K562 (cell line): ENCODE data around the gene HPD. TPM values are rescaled to one million over a fixed set of nuclear protein-coding genes. Genes with fewer than 3 reads are reported as not detected.

ENCODE experiments used
- BACH1 ChIP-seq: fragments of 200-800 bp; sonication (Bioruptor generic); IDR thresholded peaks from 2 replicates; pipeline ENCODE4 v1.6.1; 2016; ENCODE audit warnings: missing genetic modification characterization, missing compliant biosample characterization
- CC2D1A ChIP-seq: fragments of 450-650 bp; IDR thresholded peaks from 2 replicates; pipeline ENCODE4 v1.6.1; 2017; ENCODE audit warnings: mild to moderate bottlenecking
- CEBPB ChIP-seq: fragments of 450-650 bp; IDR thresholded peaks from 2 replicates; pipeline ENCODE4 v1.6.1; 2016; ENCODE audit warnings: missing genetic modification characterization, missing compliant biosample characterization
- EZH2 ChIP-seq: IDR thresholded peaks from 2 replicates; pipeline ENCODE4 v1.6.1; 2012; ENCODE audit warnings: low read depth, mild to moderate bottlenecking, inconsistent platforms, low read length, borderline replicate concordance
- FOXM1 ChIP-seq, 2 experiments: fragments of 450-650 bp in 1 of 2; sonication (generic) in 1 of 2; formaldehyde crosslinking in 1 of 2; IDR thresholded peaks; 2 replicates each; pipeline versions ENCODE4 v1.6.1 to v1.9.0; 2017 to 2022; ENCODE audit warnings: low read depth in 2 of 2, mild to moderate bottlenecking in 2 of 2, missing genetic modification reagents in 1 of 2, moderate library complexity in 1 of 2
- HDAC2 ChIP-seq: fragments of 450-650 bp; IDR thresholded peaks from 2 replicates; pipeline ENCODE4 v1.6.1; 2016; ENCODE audit warnings: mild to moderate bottlenecking
- ILK ChIP-seq: fragments of 450-650 bp; IDR thresholded peaks from 2 replicates; pipeline ENCODE4 v1.6.1; 2016; ENCODE audit warnings: missing genetic modification characterization, low read depth, mild to moderate bottlenecking, missing compliant biosample characterization, moderate library complexity, borderline replicate concordance
- MAFK ChIP-seq: IDR thresholded peaks from 2 replicates; pipeline ENCODE4 v1.6.1; 2011; ENCODE audit warnings: low read length, improper control_type of control experiment
- NCOA1 ChIP-seq: fragments of 450-650 bp; IDR thresholded peaks from 2 replicates; pipeline ENCODE4 v1.6.1; 2016; ENCODE audit warnings: low read depth
- NCOA4 ChIP-seq: fragments of 450-650 bp; IDR thresholded peaks from 2 replicates; pipeline ENCODE4 v1.6.1; 2018; ENCODE audit warnings: mild to moderate bottlenecking; ENCODE audit not compliant: partially characterized antibody
- NEUROD1 ChIP-seq: fragments of 150-350 bp; IDR thresholded peaks from 2 replicates; pipeline ENCODE4 v1.6.1; 2014; ENCODE audit warnings: borderline replicate concordance, low read length, low read depth; ENCODE audit not compliant: partially characterized antibody
- NFIX ChIP-seq: fragments of 250-450 bp; sonication (Bioruptor Pico); IDR thresholded peaks from 2 replicates; pipeline ENCODE4 v1.4.0; 2020; ENCODE audit warnings: low read depth, mild to moderate bottlenecking, moderate library complexity
- PBX2 ChIP-seq, 2 experiments: IDR thresholded peaks in 1 of 2; conservative IDR thresholded peaks in 1 of 2; 2 replicates each; pipeline ENCODE4 v1.6.1; 2016; ENCODE audit warnings: low read depth in 2 of 2, mild to moderate bottlenecking in 1 of 2, missing compliant biosample characterization in 1 of 2, missing genetic modification characterization in 1 of 2, moderate library complexity in 1 of 2
- PHTF2 ChIP-seq: fragments of 250-450 bp; sonication (Bioruptor Pico); IDR thresholded peaks from 2 replicates; pipeline ENCODE4 v1.5.0; 2021; ENCODE audit warnings: mild to moderate bottlenecking
- SIN3A ChIP-seq, 2 experiments: fragments of 150-350 bp in 1 of 2; IDR thresholded peaks; 2 replicates each; pipeline ENCODE4 v1.6.1; 2011 to 2016; ENCODE audit warnings: borderline replicate concordance in 2 of 2, low read depth in 2 of 2, low read length in 2 of 2, mild to moderate bottlenecking in 2 of 2, moderate library complexity in 2 of 2; ENCODE audit not compliant: control insufficient read depth in 1 of 2
- SNIP1 ChIP-seq: fragments of 450-650 bp; IDR thresholded peaks from 2 replicates; pipeline ENCODE4 v1.7.1; 2017; ENCODE audit warnings: low read depth, mild to moderate bottlenecking
- TSHZ1 ChIP-seq: fragments of 250-450 bp; sonication (Bioruptor Pico); IDR thresholded peaks from 2 replicates; pipeline ENCODE4 v1.4.0; 2020; ENCODE audit warnings: mild to moderate bottlenecking, moderate library complexity
- ZBTB1 ChIP-seq: sonication (generic); formaldehyde crosslinking; IDR thresholded peaks from 2 replicates; pipeline ENCODE4 v1.8.1; 2023; ENCODE audit warnings: missing genetic modification reagents, low read depth, mild to moderate bottlenecking, borderline replicate concordance
- ZNF282 ChIP-seq: sonication (generic); formaldehyde crosslinking; IDR thresholded peaks from 2 replicates; pipeline ENCODE4 v1.8.1; 2023; ENCODE audit warnings: missing genetic modification reagents
- ZNF655 ChIP-seq: fragments of 250-450 bp; sonication (Bioruptor Pico); IDR thresholded peaks from 2 replicates; pipeline ENCODE4 v1.5.0; 2021
- polyA plus RNA-seq, 8 experiments: library from polyadenylated mRNA; depleted of rRNA in 4 of 8; stranded (reverse) in 5 of 8; unstranded in 3 of 8; fragments of >200 nt; fragmentation: Nextera tagmentation in 2 of 8; fragmentation: Illumina TruSeq in 1 of 8; extraction: Ambion mirVana in 2 of 8; extraction: Trizol in 1 of 8; gene quantifications; 2 replicates each; pipeline versions ENCODE4 v1.2.1 to v1.2.3, GENCODE V29; 2011 to 2014; ENCODE audit warnings: inconsistent platforms in 1 of 8, missing spikeins in 1 of 8
- total RNA-seq, 7 experiments: library from RNA; depleted of rRNA in 6 of 7; stranded (reverse); fragments of >200 nt in 6 of 7; fragmentation: Illumina TruSeq in 2 of 7; extraction: Trizol in 2 of 7; gene quantifications; 2 replicates each; pipeline versions ENCODE4 v1.2.1 to v1.2.3, GENCODE V29; 2011 to 2021; ENCODE audit warnings: low replicate concordance in 1 of 7

Gene HPD
- total and polyA plus RNA-seq, 9 of the 15 experiments (the other 6 are each of a cell fraction or from before 2014, with no cell fraction given) = 0.06 to 0.29 (median 0.07) TPM; not detected in 4

DNA sequence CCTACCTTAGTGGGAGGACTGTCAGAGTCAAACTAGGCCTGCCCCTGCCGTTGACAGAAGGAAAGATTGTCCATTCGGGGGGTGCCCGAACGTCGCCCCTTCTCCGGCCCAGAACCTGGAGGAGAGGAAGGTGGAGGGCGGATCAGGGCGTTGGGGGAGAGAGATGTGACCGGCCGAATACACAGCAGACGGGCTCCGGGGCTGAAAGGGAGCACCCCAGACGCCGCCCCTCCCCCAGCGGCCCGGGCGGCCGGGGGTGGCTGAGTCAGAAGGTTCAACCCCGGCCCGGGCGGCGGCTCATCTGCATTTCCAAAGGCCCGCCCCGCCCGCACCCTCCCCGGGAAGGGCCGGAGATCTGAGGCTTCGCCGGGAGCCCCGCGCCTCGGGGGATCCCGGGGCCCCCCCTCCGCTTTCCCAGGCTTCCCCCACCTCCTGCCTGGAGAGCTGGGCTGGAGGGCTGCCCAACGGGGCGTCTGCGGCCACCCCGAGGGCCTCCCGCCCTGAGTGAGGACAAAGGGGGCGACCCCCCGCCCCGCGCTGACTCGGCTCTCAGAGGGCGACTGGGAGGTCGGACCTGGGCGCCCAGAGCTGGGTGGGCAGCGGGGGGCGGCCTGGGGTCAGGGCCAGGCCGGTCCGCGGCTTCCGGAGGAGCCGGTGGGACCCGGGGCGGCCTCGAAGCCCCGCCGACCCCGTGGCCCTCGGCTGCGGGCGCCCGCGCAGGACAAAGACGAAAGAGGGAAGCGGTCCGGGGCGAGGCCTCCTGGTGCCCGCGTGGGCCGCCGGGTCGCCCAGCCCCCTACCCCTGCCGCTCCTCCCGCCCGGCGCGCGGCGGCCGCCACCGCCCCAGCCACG, 58.6 kb downstream of the HPD start (continued):
- TF ChIP-seq ZNF655 (CRISPR knock-in tag) (no peak), NCOA4 (no peak), SIN3A (IDR thresholded peaks at IDR 0.05; ENCODE audit: borderline replicate concordance in 2 of 2, control insufficient read depth in 1 of 2, low read depth in 2 of 2, low read length in 2 of 2) (peak; percentile 10 to 79; a peak in 3 of 4 replicates), NCOA1 (no peak), CC2D1A (no peak), ZBTB1 (CRISPR knock-in tag) (no peak), FOXM1 (IDR thresholded peaks at IDR 0.05; ENCODE audit: low read depth) (no peak), FOXM1 (CRISPR knock-in tag; IDR thresholded peaks at IDR 0.05; ENCODE audit: low read depth) (no peak), HDAC2 (no peak), CEBPB (tag) (no peak), ZNF282 (CRISPR knock-in tag) (0 out of 2 replicates have a peak, but pooled peaks have one; percentile 73), MAFK (no peak), SNIP1 (no peak), TSHZ1 (CRISPR knock-in tag) (no peak), BACH1 (tag) (no peak; the same call in 1 of the 2 replicates), NFIX (CRISPR knock-in tag) (no peak), EZH2 (no peak), PHTF2 (no peak), ILK (tag) (no peak), PBX2 (CRISPR knock-in tag; IDR thresholded peaks at IDR 0.05; ENCODE audit: low read depth) (no peak), PBX2 (tag; conservative IDR thresholded peaks at IDR 0.05; ENCODE audit: low read depth) (no peak), NEUROD1 (peak; percentile 76)
